Muscle layer of duodenum (tissue), 2 donors: ENCODE results near the gene PCK2.

ENCODE experiments used
- H3K27ac ChIP-seq: one replicate; pipeline ENCODE4 v1.7.0; 2013; ENCODE audit warnings: mild to moderate bottlenecking, low read length
- H3K27me3 ChIP-seq: one replicate; pipeline ENCODE4 v1.7.0; 2013; ENCODE audit warnings: low read depth, mild to moderate bottlenecking, control low read depth, low read length
- H3K36me3 ChIP-seq, 2 donors: one replicate each; pipeline ENCODE4 v1.7.0; 2013; ENCODE audit warnings: low read length in 2 of 2, control low read depth in 1 of 2, mild to moderate bottlenecking in 1 of 2; ENCODE audit not compliant: insufficient read depth in 2 of 2, control insufficient read depth in 1 of 2
- H3K4me1 ChIP-seq, 2 donors: one replicate each; pipeline ENCODE4 v1.7.0; 2013; ENCODE audit warnings: low read length in 2 of 2, mild to moderate bottlenecking in 2 of 2, control low read depth in 1 of 2, moderate library complexity in 1 of 2; ENCODE audit not compliant: insufficient read depth in 2 of 2, control insufficient read depth in 1 of 2
- H3K4me3 ChIP-seq, 2 donors: one replicate each; pipeline ENCODE4 v1.7.0; 2013; ENCODE audit warnings: low read length in 2 of 2, low read depth in 1 of 2, mild to moderate bottlenecking in 1 of 2
- H3K9me3 ChIP-seq, 2 donors: one replicate each; pipeline ENCODE4 v1.7.0; 2013; ENCODE audit warnings: low read length in 2 of 2, control low read depth in 1 of 2, mild to moderate bottlenecking in 1 of 2; ENCODE audit not compliant: control insufficient read depth in 1 of 2
- donor health status: healthy.

Gene PCK2

DNA sequence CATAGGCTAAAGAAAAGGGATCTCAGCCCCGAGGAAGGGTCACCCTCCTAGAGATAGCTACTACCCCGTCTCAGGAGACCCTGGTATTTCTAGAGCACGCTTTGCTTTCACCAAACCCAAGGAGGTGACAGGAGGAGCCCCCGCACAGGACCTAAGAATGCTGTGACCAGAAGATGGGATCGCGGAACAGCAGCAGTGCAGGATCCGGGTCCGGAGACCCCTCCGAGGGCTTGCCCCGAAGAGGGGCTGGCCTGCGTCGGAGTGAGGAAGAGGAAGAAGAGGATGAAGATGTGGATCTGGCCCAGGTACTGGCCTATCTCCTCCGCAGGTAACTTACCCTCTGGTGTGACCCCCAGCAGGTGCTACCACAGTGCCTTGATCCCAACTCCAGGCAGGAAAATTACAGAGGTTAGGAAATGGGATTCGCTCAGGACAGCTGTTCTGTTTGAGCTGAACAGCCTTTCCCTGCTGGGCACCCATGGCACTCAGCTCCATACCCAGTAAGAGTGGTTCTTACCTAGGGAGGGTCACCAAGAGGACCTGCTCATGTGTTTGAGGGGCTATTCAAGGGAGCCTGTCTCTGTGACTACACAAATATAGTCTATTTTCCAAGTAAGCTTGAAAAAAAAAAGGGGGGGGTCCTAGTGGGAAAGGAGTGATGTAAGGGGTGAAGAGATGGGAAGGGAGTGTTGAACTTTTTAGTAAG, 21.5 kb downstream of the PCK2 start:
- Histone ChIP-seq H3K4me3 (peak overlapping the region; percentile 87 to 89), H3K27me3 (no peaks in the 10 kb centered on the region), H3K9me3 (no peaks in the 10 kb centered on the region), H3K36me3 (peaks cover 28 to 41% of the 10 kb centered on the region in 2 donors), H3K4me1 (peaks cover 15 to 21% of the 10 kb centered on the region in 2 donors), H3K27ac (peak overlapping the region; percentile 100)

DNA sequence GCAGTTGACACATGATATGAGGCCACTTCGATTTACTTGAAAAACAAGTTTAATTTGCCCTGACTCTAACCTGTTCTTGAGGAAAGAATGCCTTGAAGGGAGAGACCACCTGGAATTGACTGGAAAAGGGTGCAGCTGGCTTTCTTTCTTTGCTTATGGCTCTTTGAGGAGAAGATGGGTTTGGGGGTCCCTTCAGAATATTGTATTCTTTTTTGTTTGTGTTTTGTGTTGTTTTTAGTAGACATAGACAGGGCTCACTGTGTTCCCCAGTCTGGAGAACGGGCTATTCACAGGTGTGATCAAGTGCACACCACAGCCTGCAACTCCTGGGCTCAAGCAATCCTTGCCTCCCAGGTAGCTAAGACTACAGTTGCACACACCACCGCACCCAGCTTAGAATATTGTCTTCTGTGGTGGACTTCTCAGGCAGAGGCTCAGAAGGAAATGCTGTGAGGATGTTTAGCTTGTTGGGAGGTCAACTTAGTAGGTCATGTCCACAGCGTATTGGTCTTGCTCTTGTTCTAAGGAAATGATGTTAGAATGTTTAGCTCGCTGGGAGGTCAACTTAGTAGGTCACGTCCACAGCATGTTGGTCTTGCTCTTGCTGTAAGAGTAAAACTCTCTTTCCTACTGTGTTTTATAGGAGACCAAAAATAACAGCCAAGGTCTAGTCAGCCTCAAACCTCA, 22.2 kb downstream of the PCK2 start:
- no peaks in the 10 kb centered on the region for H3K27me3 ChIP-seq
- peaks cover 15 to 21% of the 10 kb centered on the region in 2 donors for H3K4me1 ChIP-seq
- peaks cover 35 to 47% of the 10 kb centered on the region in 2 donors for H3K36me3 ChIP-seq
- no peaks in the 10 kb centered on the region for H3K9me3 ChIP-seq
- H3K27ac ChIP-seq: peak overlapping the region; percentile 100
- peak overlapping the region; percentile 87 to 89 for H3K4me3 ChIP-seq

DNA sequence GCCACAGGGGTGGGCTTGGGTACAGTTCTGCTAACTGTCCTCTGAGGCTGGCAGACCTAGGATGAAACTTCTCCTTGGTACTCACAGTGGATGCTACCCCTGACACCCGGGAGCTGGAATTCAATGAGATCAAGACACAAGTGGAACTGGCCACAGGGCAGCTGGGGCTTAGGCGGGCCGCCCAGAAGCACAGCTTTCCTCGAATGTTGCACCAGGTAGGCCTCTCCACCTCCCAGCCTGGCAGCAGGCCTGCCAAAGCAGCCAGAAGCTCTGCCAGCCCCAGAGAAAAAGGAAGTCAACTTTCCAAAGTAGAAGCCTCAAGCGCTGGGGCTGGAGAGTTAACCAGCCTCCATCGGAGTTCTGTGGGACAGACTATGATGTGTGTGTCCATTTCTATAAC, 23.1 kb downstream of the PCK2 start:
- H3K4me3 ChIP-seq: no peak overlapping the region
- no peak overlapping the region for H3K27ac ChIP-seq
- peaks cover 41 to 56% of the 10 kb centered on the region in 2 donors for H3K36me3 ChIP-seq
- no peaks in the 10 kb centered on the region for H3K9me3 ChIP-seq
- peaks cover 15 to 21% of the 10 kb centered on the region in 2 donors for H3K4me1 ChIP-seq
- H3K27me3 ChIP-seq: no peaks in the 10 kb centered on the region

DNA sequence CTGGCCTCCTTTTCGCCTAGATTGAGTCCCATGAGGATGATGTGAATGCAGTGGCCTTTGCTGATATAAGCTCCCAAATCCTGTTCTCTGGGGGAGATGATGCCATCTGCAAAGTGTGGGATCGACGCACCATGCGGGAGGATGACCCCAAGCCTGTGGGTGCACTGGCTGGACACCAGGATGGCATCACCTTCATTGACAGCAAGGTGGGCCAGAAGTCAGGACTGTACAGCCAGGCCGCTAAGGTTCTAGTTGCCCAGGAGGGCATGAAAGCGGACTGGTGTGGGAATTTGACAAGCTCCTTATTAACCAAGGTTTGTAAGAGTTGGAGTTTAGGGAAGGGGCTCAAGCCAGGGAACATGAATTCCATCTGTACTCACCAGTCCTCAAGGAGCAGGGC, 25.6 kb downstream of the PCK2 start:
- no peak overlapping the region for H3K27ac ChIP-seq
- peaks cover 11 to 14% of the 10 kb centered on the region in 2 donors for H3K4me1 ChIP-seq
- peaks cover 58 to 69% of the 10 kb centered on the region in 2 donors for H3K36me3 ChIP-seq
- H3K9me3 ChIP-seq: no peaks in the 10 kb centered on the region
- H3K4me3 ChIP-seq: no peak overlapping the region
- H3K27me3 ChIP-seq: no peaks in the 10 kb centered on the region

DNA sequence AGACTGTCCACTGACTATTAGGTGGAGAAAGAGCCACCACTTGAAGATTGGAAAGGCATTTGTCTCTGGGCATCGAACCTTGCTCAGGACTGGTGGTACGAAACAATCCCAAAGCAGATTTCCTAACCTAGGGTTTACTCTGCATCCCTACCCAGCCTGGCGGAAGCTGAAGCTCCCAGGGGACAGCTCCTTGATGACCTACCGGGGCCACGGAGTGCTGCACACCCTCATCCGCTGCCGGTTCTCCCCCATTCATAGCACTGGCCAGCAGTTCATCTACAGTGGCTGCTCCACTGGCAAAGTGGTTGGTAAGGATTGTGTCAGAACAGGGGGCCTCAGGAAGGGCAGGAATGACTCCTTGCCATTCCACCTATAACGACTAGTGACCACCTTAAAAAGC, 27.1 kb downstream of the PCK2 start:
- H3K27me3 ChIP-seq: no peaks in the 10 kb centered on the region
- H3K27ac ChIP-seq: no peak overlapping the region
- H3K4me3 ChIP-seq: no peak overlapping the region
- peaks cover 4% of the 10 kb centered on the region in 2 donors for H3K4me1 ChIP-seq
- peaks cover 58 to 67% of the 10 kb centered on the region in 2 donors for H3K36me3 ChIP-seq
- no peaks in the 10 kb centered on the region for H3K9me3 ChIP-seq

DNA sequence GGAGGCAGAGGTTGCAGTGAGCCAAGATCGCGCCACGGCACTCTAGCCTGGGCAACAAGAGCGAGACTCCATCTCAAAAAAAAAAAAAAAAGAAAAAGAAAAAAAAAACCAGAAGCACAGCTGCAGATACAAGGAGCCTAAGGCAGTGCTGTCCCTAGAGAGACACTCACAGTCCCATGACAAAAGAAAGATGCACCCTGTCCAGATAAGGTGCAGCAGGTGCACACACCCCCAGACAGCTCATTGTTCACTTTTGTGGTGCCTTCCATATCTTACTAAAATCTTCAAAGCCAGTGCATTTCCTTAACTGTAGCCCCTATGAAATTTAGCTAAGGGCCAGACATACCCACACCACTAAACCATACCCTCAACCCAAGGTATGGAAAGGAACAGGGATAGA, 28.3 kb downstream of the PCK2 start:
- no peaks in the 10 kb centered on the region for H3K9me3 ChIP-seq
- no peak overlapping the region for H3K27ac ChIP-seq
- peaks cover 54 to 63% of the 10 kb centered on the region in 2 donors for H3K36me3 ChIP-seq
- H3K4me1 ChIP-seq: no peaks in the 10 kb centered on the region
- no peaks in the 10 kb centered on the region for H3K27me3 ChIP-seq
- no peak overlapping the region for H3K4me3 ChIP-seq

DNA sequence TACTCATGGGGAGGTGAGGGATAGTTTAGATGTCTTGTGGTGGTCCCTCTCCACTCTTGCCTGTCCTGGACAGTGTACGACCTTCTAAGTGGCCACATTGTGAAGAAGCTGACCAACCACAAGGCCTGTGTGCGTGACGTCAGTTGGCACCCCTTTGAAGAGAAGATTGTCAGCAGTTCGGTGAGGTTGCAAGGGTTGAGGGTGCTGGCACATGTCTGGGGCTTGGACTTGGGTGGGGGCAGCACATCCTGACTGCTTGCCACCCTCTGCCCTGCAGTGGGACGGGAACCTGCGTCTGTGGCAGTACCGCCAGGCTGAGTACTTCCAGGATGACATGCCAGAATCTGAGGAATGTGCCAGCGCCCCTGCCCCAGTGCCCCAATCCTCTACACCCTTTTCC, 28.8 kb downstream of the PCK2 start:
- no peaks in the 10 kb centered on the region for H3K4me1 ChIP-seq
- no peak overlapping the region for H3K27ac ChIP-seq
- H3K36me3 ChIP-seq: peaks cover 51 to 59% of the 10 kb centered on the region in 2 donors
- H3K27me3 ChIP-seq: no peaks in the 10 kb centered on the region
- H3K4me3 ChIP-seq: no peak overlapping the region
- no peaks in the 10 kb centered on the region for H3K9me3 ChIP-seq

DNA sequence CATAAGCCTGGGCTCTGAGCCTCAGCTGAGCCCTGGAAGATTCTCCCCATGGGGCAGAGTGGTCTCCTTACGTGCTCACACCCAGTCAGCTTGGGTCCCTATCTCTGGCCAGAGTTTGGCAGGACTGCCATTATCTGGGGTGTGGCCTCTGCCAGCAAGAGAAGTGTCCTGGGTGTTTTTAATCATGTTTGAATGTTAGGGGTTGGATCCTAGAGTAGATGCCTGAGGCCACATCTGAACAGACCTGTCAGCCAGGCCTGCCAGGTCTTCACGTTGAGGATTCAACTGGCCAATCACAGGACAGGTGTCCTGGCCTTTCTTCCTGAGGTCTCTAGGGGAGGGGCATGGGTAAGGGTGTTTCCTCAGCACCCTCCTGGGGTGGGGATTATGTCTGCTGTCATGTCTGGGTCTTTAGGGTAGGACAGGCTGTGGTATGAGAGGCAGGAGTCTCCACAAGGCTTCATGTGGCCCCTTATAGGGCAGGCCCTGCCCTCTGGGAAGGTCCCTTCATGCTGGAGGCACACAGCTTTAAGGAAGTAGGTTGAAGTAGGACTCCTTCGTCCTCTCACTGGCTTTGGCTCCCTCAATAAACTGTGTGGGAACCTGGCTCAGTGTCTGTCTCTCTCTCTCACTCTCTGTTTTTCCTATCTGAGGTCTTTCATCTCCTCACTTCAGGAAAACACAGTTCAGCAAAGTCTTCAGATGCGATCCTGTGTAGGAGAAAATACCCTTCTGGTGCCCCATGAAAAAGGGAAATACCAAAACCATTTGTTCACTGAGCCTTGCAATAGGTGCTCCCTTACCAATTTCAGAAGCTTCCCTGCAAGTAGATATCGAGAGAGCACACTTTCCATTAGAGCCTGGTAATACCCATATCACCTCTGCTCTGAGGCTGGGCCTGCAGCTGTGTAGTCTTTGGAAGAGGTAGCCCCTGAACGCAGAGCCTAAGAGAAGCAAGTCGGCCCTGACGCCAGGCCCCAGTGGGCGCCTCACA, 29.6 kb downstream of the PCK2 start:
- Histone ChIP-seq H3K4me3 (no peak overlapping the region), H3K4me1 (no peaks in the 10 kb centered on the region), H3K9me3 (no peaks in the 10 kb centered on the region), H3K36me3 (peaks cover 42 to 50% of the 10 kb centered on the region in 2 donors), H3K27ac (no peak overlapping the region), H3K27me3 (no peaks in the 10 kb centered on the region)

DNA sequence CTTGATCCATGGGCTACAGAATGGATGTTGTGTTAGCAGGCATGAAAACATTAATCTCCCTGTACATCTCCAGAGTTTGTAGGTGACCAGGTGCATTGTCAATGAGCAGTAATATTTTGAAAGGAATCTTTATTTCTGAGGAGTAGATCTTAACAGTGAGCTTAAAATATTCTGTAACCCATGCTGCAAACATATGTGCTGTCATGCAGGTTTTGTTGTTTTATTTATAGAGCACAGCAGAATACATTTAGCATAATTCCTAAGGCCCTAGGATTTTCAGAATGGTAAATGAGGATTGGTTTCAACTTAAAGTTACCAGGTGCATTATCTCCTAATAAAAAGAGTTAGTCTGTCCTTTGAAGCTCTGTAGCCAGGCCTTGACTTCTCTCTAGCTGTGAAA, 32.8 kb downstream of the PCK2 start:
- Histone ChIP-seq H3K4me1 (peaks cover 0 to 3% of the 10 kb centered on the region in 2 donors), H3K9me3 (no peaks in the 10 kb centered on the region), H3K36me3 (peaks cover 17 to 25% of the 10 kb centered on the region in 2 donors)

DNA sequence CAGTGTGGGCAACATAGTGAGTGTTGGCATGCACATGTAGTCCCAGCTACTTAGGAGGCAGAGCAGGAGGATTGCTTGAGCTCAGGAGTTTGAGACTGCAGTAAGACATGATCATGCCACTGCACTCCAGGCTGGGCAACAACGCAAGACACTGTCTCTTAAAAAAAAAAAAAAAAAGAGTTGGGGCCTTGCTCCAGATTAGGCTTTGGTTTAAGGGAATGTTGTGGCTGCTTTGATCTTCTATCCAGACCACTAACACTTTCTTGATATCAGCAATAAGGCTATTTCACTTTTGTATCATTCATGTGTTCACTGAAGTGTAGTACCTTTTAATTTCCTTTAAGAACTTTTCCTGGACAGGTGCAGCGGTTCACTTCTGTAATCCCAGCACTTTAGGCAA, 33.6 kb downstream of the PCK2 start:
- no peaks in the 10 kb centered on the region for H3K27me3 ChIP-seq
- no peak overlapping the region for H3K27ac ChIP-seq
- no peak overlapping the region for H3K4me3 ChIP-seq
- no peaks in the 10 kb centered on the region for H3K9me3 ChIP-seq
- H3K4me1 ChIP-seq: peaks cover 0 to 3% of the 10 kb centered on the region in 2 donors
- peaks cover 14 to 19% of the 10 kb centered on the region in 2 donors for H3K36me3 ChIP-seq

More for the DNA sequence above, 32.8 kb downstream of the PCK2 start:
- H3K27me3 ChIP-seq: no peaks in the 10 kb centered on the region
- no peak overlapping the region for H3K4me3 ChIP-seq
- H3K27ac ChIP-seq: no peak overlapping the region
